ENCODE measurements around the gene PDGFC.

- no peak for TF ChIP-seq SMC3 (conservative IDR thresholded peaks at IDR 0.05; ENCODE audit: poor library complexity)
- TF ChIP-seq CTCF (IDR thresholded peaks at IDR 0.05; ENCODE audit: poor library complexity, severe bottlenecking): no peak
- TF ChIP-seq POLR2AphosphoS5 (IDR thresholded peaks at IDR 0.05): no peak
- no peak for TF ChIP-seq TAF1 (IDR thresholded peaks at IDR 0.05; ENCODE audit: low read depth)
- TF ChIP-seq EP300 (conservative IDR thresholded peaks at IDR 0.05; ENCODE audit: poor library complexity, severe bottlenecking): no peak
- no peak for TF ChIP-seq EZH2 (IDR thresholded peaks at IDR 0.05; ENCODE audit: borderline replicate concordance, insufficient read depth, low read length, poor library complexity, severe bottlenecking)
Measured at GRCh38 chr4:156788782-156789181, 182.8 kb downstream of the PDGFC start.
